Parietal lobe (tissue), 1 donor: Measurements from ENCODE around the gene PLCB2. TPM values are rescaled to one million over a fixed set of nuclear protein-coding genes. Genes with fewer than 3 reads are reported as not detected.

ENCODE experiments used
- total RNA-seq: library from RNA; depleted of rRNA; stranded (reverse); fragments of >200 nt; gene quantifications from one replicate; pipeline ENCODE4 v1.2.3, GENCODE V29; 2014

The PLCB2 gene
- total RNA-seq: 6.9 TPM

GRCh38 chr15:40307421-40308211 is at the start of gene PLCB2:
Gene PLCB2, minus strand, starts transcription at chr15:40307935. Its CDS starts 263 bp downstream, at chr15:40307672.

DNA sequence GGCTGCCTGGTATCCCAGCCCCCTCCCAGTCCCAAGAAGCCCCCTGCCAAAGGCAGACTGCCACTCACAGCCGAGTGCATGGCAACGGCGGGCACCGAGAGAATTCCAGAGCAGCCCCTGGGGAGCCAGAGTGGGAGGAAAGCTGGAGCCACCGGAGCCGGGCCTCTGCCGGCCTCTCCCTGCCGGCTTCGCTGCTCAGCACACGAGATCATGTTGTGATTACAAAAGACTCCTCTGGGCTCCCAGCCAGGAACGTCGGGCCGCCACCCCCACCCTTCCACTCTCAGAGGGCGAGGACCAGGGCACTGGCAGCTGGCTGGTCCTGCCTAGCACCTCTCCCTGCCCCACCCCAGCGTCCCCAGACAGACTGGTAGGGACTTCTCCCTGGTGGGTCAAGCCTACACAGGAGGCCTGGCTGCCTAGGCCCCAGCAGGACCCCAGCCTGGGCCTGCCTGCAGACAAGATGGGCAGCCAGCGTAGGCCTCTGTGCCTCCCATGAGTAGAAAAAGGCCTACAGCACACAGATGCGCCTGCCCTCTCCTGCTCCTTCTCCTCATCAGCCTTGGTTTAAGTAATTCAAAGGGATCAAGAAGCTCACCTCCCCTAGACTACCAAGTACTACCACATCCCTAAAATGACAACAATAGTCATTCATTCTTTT is 33.1 kb upstream of the PLCB2 start, which contains the start of gene CCDC9B:
TSS of gene CCDC9B (minus strand) at position 200 of the 661 bp plus-strand sequence. CDS start at position 80, 120 bp downstream.

GRCh38 chr15:40323239-40323952 is 15.7 kb upstream of the PLCB2 start, which contains the start of gene INAFM2:
Gene INAFM2, plus strand, starts transcription at chr15:40323692. Its CDS starts 364 bp downstream, at chr15:40324056.

GRCh38 chr15:40282869-40283614 is 24.7 kb downstream of the PLCB2 start, which contains the start of gene ANKRD63:
Gene ANKRD63, minus strand, starts transcription at chr15:40283064. Its CDS starts 478 bp downstream, at chr15:40282586.

GRCh38 chr15:40238532-40239403 is 69.0 kb downstream of the PLCB2 start, which contains the start of gene PAK6:
Gene PAK6, plus strand, starts transcription at chr15:40239063. Its CDS starts 25,723 bp downstream, at chr15:40264786.

Other genes with a start within 250 kb of the PLCB2 start
- 4.4 TPM for gene BMF, start 199.1 kb downstream of the PLCB2 start, total RNA-seq
- 8.8 TPM for gene BUB1B, start 146.9 kb downstream of the PLCB2 start, total RNA-seq
- gene PAK6, start 68.9 kb downstream of the PLCB2 start, total RNA-seq: 16.0 TPM
- gene ANKRD63, start 24.9 kb downstream of the PLCB2 start, total RNA-seq: 0.94 TPM
- gene INAFM2, start 15.8 kb upstream of the PLCB2 start, total RNA-seq: 10.3 TPM
- 4.4 TPM for gene CCDC9B, start 33.0 kb upstream of the PLCB2 start, total RNA-seq
- gene PHGR1, start 43.1 kb upstream of the PLCB2 start, total RNA-seq: not detected
- 18.5 TPM for gene DISP2, start 50.3 kb upstream of the PLCB2 start, total RNA-seq
- 33.2 TPM for gene KNSTRN, start 74.8 kb upstream of the PLCB2 start, total RNA-seq
- 37.2 TPM for gene IVD, start 97.9 kb upstream of the PLCB2 start, total RNA-seq
- gene BAHD1, start 133.0 kb upstream of the PLCB2 start, total RNA-seq: 14.1 TPM
- 3.4 TPM for gene CHST14, start 163.0 kb upstream of the PLCB2 start, total RNA-seq